Activated CD4-positive, alpha-beta T cell treated with anti-CD3 and anti-CD28 coated beads, Interleukin-2, amount 50 U/mL, for 16 hours (primary cell): ENCODE data around the gene IMP3.
A peak's percentile ranks its signal among the peaks of the same experiment; 100 is the strongest.
"Not testable (repeated sequence)": the region's sequence is repeated elsewhere in the genome, so short reads cannot be mapped to it uniquely, and the experiment has no call there.

Experiments used
- DNase-seq: peaks from one replicate; pipeline ENCODE4 v3.0.0-alpha.2; 2020

Gene IMP3, protein sequence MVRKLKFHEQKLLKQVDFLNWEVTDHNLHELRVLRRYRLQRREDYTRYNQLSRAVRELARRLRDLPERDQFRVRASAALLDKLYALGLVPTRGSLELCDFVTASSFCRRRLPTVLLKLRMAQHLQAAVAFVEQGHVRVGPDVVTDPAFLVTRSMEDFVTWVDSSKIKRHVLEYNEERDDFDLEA

GRCh38 chr15:75639709-75640482, at the start of gene IMP3:
Gene IMP3 (minus strand): TSS chr15:75640224. CDS start chr15:75640168, 56 bp downstream.
- DNase-seq, result peak; percentile 98

DNA sequence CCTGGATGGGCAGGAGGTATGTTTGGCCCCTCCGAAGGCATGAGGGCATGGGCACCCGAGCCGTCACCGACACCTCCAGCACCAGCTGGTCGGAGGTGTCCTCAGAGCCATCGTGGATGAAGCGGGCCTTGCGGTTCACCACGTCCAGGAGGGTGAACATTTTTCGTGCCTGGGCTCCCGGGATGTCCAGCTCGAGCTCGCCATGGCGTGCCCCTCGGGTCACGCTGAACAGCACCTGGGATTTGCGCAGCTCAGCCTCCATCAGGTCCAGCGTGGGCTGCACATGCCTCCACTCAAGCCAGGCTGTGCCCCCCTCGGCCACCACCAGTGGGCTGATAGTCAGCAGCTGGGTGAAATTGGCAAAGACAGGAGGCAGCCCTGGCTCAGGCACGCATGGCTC, 49.4 kb upstream of the IMP3 start:
- not testable (repeated sequence) for DNase-seq

DNA sequence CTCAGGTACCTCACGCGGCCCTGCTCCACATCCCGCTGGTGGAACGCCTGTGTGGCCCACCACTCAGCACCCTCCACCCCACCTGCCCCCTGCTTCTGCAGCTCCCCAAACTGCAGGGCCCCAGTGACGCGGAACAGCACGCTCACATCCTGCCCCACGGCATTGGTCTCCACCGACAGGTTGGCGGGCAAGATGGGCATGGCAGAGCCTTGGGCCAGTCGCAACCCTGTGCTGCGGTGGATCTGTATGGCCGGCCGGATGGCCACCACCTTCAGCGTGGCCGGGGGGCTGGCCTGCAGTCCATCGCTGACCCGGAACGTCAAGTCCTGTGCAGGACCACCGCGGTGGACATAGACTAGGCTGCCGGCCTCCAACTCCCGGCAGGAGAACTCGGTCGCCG, 48.8 kb upstream of the IMP3 start:
- DNase-seq, result no peak

DNA sequence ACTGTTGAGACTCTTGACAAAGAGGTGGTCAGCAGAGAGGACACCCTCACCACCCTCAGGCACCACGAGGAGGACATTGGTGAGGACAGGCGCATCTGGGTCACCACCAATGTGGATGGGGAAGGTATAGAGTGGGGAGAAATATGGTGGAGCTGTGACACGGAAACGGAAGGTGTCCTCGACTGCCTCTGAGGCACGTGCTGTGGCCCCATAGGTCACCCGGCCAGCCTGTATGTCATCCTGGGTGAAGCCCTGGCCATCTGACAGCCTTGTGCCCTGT, 48.2 kb upstream of the IMP3 start:
- no peak for DNase-seq

- no peak for DNase-seq
Measured at GRCh38 chr15:75687486-75688277, 47.7 kb upstream of the IMP3 start.

- peak; percentile 83 for DNase-seq
Measured at GRCh38 chr15:75686212-75686642, 46.2 kb upstream of the IMP3 start.

DNA sequence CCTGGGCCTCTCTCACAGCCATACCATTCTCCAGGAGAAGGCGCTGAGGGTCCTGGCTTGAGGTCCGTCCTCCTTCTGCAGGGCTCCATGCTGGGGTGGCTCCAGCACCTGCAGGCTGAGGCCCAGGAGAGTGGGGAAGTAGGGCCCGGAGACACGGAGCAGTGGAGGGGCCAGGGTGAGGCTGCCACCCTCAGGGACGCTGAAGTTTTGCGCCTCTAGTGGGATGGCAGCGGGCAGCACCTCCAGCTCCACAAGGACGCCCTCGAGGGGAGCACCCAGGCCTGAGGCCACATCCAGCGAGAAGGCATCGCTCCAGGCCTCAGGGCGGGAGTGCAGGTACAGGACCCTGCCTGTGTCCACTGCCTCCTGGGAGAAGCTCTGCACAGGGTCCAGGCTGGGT, 45.2 kb upstream of the IMP3 start:
- DNase-seq, result no peak

GRCh38 chr15:75684648-75685047, 44.6 kb upstream of the IMP3 start:
- DNase-seq, result no peak

DNA sequence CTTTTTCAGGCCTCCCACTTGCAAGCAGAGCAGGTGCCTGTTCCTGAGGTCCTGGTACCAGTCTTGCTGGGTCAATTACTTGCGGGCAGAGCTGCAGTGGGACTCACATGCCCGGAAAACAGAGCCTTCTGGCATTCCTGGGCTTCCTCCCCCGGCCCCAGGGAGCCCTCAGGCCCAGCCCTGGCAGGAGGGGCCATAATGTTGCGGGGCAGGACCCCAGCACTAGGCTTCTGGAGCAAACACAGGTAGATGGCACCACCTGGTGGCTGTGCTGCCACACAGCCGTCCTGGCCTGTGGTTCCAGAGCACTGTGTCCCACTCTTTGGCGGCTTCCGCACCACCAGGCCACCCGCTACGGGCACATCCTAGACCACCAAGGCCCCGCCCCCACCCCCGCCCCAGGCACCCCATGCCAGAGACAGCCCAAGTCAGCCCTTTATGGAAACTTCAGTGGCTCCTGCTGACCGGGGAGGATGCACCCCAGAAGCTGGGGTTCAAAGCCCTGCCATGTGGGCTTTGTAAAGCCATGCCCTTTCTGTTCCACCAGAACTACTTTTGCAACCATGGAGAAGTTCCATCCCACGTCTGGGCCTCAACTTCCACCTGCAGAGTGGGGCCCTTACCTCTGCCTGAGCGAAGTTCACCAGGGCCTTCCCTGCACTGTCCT, 43.8 kb upstream of the IMP3 start:
- DNase-seq, result peak; percentile 67

- no peak for DNase-seq
Measured at GRCh38 chr15:75682181-75683135, 42.4 kb upstream of the IMP3 start.

DNA sequence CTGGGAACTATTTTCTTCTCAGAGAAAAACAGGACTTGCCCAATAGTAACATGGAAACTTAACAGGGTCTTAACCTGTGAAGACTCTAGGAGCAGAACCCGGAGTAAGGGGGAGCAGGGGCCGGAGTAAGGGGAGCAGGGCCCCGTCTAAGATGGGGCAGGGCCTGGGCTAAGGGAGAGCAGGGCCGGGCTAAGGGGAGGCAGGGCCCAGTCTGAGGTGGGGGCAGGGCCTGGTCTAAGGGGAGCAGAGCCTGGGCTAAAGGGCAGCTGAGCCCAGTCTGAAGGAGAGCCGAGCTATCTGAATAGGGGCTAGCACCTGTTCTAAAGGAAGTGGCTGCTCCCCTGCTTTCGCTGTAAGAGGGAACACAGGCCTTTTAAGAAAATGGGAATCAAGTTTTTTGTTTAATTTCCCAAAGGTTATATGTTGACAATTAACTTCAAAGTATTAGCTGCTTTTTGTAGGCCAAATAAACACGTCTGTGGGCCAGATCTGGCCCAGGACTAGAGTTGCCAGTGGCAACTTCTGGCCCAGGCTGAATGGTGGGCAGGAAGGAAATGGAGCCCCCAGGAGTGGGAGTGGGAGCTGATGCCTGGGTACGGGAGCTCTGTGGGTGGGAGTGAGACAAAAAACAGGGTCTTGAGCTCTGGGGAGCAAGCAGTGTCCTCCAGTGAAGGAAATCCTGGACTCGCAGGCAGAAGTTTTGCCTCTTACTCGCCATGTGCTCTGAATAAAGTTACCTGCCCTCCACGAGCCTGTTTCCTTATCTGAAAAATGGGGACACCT, 40.2 kb upstream of the IMP3 start:
- DNase-seq, result no peak

DNA sequence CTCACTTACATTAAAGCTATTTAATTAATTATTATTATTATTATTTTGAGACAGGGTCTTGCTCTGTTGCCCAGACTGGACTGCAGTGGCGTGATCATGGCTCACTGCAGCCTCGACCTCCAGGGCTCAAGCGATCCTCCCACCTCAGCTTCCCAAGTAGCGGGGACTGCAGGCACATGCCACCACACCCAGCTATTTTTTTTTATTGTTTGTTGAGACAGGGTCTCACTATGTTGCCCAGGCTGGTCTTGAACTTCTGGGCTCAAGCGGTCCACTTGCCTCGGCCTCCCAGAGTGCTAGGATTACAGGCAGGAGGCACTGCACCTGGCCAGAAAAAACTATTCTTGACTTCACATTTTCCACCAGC, 38.3 kb upstream of the IMP3 start:
- DNase-seq, result not testable (repeated sequence)

GRCh38 chr15:75677465-75678323, 37.7 kb upstream of the IMP3 start:
- no peak for DNase-seq

DNA sequence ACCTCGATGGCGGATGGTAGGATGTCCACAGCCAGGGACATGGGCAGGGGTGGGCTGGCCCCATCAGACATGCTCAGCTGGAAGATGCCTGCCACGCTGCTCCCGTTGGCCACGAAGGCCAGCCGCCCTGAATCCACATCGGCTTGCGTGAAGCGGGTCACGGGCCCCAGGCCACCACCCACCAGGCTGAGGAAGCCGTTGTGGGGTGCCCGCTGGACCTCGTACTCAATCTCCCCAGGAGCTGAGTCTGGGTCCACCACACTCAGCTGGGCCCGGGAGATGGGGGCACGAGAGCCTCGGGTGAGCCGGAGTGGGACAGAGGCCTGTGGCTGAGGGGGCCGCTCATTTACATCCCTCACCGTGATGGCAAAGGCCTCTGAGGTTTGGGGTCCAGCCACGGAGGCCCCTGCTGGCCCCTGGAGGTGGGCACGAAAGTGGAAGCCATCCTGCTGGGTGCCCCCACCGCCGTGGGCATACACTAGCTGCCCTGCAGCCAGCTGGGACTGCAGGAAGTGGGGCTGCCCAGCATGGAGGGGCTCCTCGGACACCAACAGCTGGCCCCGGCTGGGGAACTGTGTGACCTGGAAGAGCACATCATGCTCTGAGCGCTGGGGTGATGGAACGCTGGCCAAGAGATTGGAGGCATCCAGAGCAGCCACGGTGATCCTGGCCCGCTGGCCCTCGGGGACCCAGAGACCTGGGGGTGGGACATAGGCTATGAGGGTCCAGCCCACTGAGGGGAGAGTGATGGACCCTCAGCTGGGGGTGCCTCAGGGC, 36.9 kb upstream of the IMP3 start:
- no peak for DNase-seq

GRCh38 chr15:75675579-75676404, 35.8 kb upstream of the IMP3 start:
- no peak for DNase-seq

GRCh38 chr15:75674366-75674765, 34.3 kb upstream of the IMP3 start:
- no peak for DNase-seq

DNA sequence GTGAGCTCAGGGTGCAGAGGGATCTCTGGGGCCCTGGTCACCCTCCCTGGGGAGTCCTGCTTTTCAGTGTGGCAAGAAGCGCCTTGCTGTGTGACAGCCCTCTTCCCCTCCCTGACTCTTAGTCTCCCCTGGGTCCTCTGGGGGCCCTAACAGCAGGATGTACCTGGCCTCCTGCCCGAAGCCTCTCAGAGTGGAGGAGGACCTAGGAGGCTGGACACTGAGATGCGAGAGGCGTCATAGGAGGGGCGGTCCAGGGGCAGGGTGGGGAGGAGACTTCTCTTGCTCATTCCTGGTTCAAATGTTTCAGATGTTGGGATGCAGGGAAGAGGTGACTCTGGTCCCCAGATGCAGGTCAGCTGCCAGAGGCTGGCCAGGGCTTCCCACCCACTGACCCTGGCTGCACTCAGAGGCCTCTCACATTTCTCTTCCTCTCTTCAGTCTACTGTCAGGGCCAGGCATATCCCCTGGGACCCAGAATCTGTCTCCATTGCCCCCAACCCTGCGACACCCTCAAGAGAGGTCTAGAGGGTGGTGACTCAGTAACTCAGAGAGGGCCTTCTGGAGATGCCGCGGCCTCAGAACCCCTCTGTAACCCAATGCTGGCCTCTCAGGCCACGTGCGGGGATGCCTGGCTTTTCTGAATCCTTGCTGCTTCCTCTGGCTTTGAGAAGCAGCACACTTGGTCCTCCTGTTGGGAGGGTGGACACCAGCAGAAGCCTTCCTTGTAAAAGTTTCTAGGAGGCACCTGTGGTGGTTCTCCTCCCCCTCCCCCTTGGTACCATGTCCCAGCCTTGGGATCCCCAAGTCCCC, 33.6 kb upstream of the IMP3 start:
- DNase-seq, result no peak
